ENCODE measurements around the gene BCAS1. TPM values are rescaled to one million over a fixed set of nuclear protein-coding genes. Genes with fewer than 3 reads are reported as not detected.

The BCAS1 gene
- total RNA-seq, 1 experiment from 2014 or later: 0.17 TPM

- no peaks in the 10 kb centered on the region for H3K9me2 ChIP-seq (ENCODE audit: insufficient read depth)
- H3K4me3 ChIP-seq (replicated peaks in 1 of 2; ENCODE audit: low read depth in 1 of 2, low read length in 2 of 2): no peak overlapping the region
- no peaks in the 10 kb centered on the region for H3K9me3 ChIP-seq (ENCODE audit: control insufficient read depth in 1 of 2, insufficient read depth in 1 of 2, low read depth in 1 of 2, low read length in 2 of 2)
- intact Hi-C loops (cut with micrococcal nuclease): loop anchor here (5.0 kb wide), 1 partner anchor 121 kb away; no protein-coding TSS in a partner anchor
- no peaks in the 10 kb centered on the region for H4K20me1 ChIP-seq (ENCODE audit: insufficient read depth)
- TF ChIP-seq ELF1 (IDR thresholded peaks at IDR 0.05; ENCODE audit: borderline replicate concordance, low read depth) (no peak), CTCF (IDR thresholded peaks at IDR 0.05 in 2 of 3, conservative IDR thresholded peaks at IDR 0.05 in 1 of 3; ENCODE audit: borderline replicate concordance in 1 of 3, insufficient read depth in 1 of 3, low read depth in 2 of 3, low read length in 2 of 3) (peak; percentile 57 to 71 (median 62)), CEBPB (IDR thresholded peaks at IDR 0.05; ENCODE audit: low read depth) (no peak), RAD21 (IDR thresholded peaks at IDR 0.05; ENCODE audit: low read depth) (peak; percentile 74)
- no peak overlapping the region for H3K27ac ChIP-seq (ENCODE audit: low read depth, low read length)
- CTCF ChIA-PET: no interaction called here
- BruUV-seq (replicated peaks): no TSS peak
- peak; percentile 42 for DNase-seq (ENCODE audit: low read depth, low spot score)
- RAD21 ChIA-PET (ENCODE audit: low non-redundant PET in 1 of 2, low total read pairs in 2 of 2, uncharacterized antibody in 2 of 2, unreplicated experiment in 2 of 2): interaction anchor here in 1 of 2 experiments (0.8 kb wide), 1 partner anchor 123 kb away, joined by 3 read pairs; no protein-coding TSS in a partner anchor
- peak; percentile 64 for ATAC-seq
- POLR2A ChIA-PET: no interaction called here
- no peaks in the 10 kb centered on the region for H3K27me3 ChIP-seq (ENCODE audit: insufficient read depth, low read length)
- H3K9ac ChIP-seq (ENCODE audit: low read length): no peak overlapping the region
- no peaks in the 10 kb centered on the region for H3K79me2 ChIP-seq (ENCODE audit: insufficient read depth, low read length)
- H2AFZ ChIP-seq (ENCODE audit: low read depth, low read length, poor library complexity, severe bottlenecking): peak overlapping the region; percentile 91
- no peaks in the 10 kb centered on the region for H3K36me3 ChIP-seq (ENCODE audit: control insufficient read depth in 1 of 2, insufficient read depth in 2 of 2, low read length in 2 of 2)
- peak overlapping the region; percentile 38 for H3K4me2 ChIP-seq (ENCODE audit: low read length)
- peaks cover 12 to 20% of the 10 kb centered on the region in 2 experiments for H3K4me1 ChIP-seq (ENCODE audit: control insufficient read depth in 1 of 2, insufficient read depth in 2 of 2, low read length in 2 of 2)
These were observed 7.5 kb downstream of the BCAS1 start for GRCh38 chr20:54062812-54063280.

- no peak for ATAC-seq
- H3K4me1 ChIP-seq (ENCODE audit: control insufficient read depth in 1 of 2, insufficient read depth in 2 of 2, low read length in 2 of 2): peaks cover 0 to 4% of the 10 kb centered on the region in 2 experiments; a peak in 2 of 4 replicates
- BruUV-seq (replicated peaks): no TSS peak
- H3K9me2 ChIP-seq (ENCODE audit: insufficient read depth): no peaks in the 10 kb centered on the region
- no peak overlapping the region for H3K9ac ChIP-seq (ENCODE audit: low read length)
- ChIA-PET POLR2A (no interaction called here), CTCF (interaction anchor here (0.9 to 1.2 kb wide), 3 partner anchors 7 to 139 kb away, joined by 3 to 6 read pairs (median 3); no protein-coding TSS in a partner anchor), RAD21 (ENCODE audit: low non-redundant PET in 1 of 2, low total read pairs in 2 of 2, uncharacterized antibody in 2 of 2, unreplicated experiment in 2 of 2) (no interaction called here)
- no peak overlapping the region for H2AFZ ChIP-seq (ENCODE audit: low read depth, low read length, poor library complexity, severe bottlenecking)
- no peaks in the 10 kb centered on the region for H3K9me3 ChIP-seq (ENCODE audit: control insufficient read depth in 1 of 2, insufficient read depth in 1 of 2, low read depth in 1 of 2, low read length in 2 of 2)
- H3K4me3 ChIP-seq (replicated peaks in 1 of 2; ENCODE audit: low read depth in 1 of 2, low read length in 2 of 2): no peak overlapping the region
- TF ChIP-seq ELF1 (IDR thresholded peaks at IDR 0.05; ENCODE audit: borderline replicate concordance, low read depth) (no peak), POLR2AphosphoS5 (IDR thresholded peaks at IDR 0.05; ENCODE audit: low read depth, low read length) (no peak)
- no peak overlapping the region for H3K4me2 ChIP-seq (ENCODE audit: low read length)
- H3K27ac ChIP-seq (ENCODE audit: low read depth, low read length): no peak overlapping the region
- no peaks in the 10 kb centered on the region for H3K79me2 ChIP-seq (ENCODE audit: insufficient read depth, low read length)
- DNase-seq (ENCODE audit: low read depth, low spot score): no peak
- intact Hi-C loops (cut with micrococcal nuclease): loop anchor here (5.0 kb wide), 1 partner anchor 119 kb away; no protein-coding TSS in a partner anchor
- H3K36me3 ChIP-seq (ENCODE audit: control insufficient read depth in 1 of 2, insufficient read depth in 2 of 2, low read length in 2 of 2): no peaks in the 10 kb centered on the region
- H4K20me1 ChIP-seq (ENCODE audit: insufficient read depth): no peaks in the 10 kb centered on the region
- H3K27me3 ChIP-seq (ENCODE audit: insufficient read depth, low read length): no peaks in the 10 kb centered on the region
These were observed 9.1 kb downstream of the BCAS1 start for GRCh38 chr20:54061101-54061881.
